Gastroesophageal sphincter (tissue), 3 donors: ENCODE measurements around the gene KANK4.

ENCODE experiments used
- EP300 ChIP-seq: sonication (generic); formaldehyde crosslinking; IDR thresholded peaks from one replicate; pipeline ENCODE4 v1.6.1; 2017; ENCODE audit warnings: antibody characterized with exemption, mild to moderate bottlenecking
- POLR2A ChIP-seq, 2 donors: fragments of 450-650 bp; IDR thresholded peaks; one replicate each; pipeline ENCODE4 v1.6.1; 2017; ENCODE audit warnings: antibody characterized with exemption in 2 of 2, mild to moderate bottlenecking in 2 of 2, moderate library complexity in 1 of 2
- POLR2AphosphoS5 ChIP-seq: sonication (generic); formaldehyde crosslinking; IDR thresholded peaks from one replicate; pipeline ENCODE4 v1.6.1; 2017; ENCODE audit warnings: antibody characterized with exemption
- TF ChIP-seq, protein P1 (sequence below), 4 experiments: fragments of 200-600 bp in 2 of 4; fragments of 450-650 bp in 2 of 4; sonication (generic) in 1 of 4; IDR thresholded peaks; one replicate each; pipeline ENCODE4 v1.5.1; 2017 to 2019; ENCODE audit warnings: antibody characterized with exemption in 4 of 4, mild to moderate bottlenecking in 2 of 4, moderate library complexity in 2 of 4

GRCh38 chr1:62274496-62275485 is 44.4 kb downstream of the KANK4 start:
- TF ChIP-seq, protein P1, sequence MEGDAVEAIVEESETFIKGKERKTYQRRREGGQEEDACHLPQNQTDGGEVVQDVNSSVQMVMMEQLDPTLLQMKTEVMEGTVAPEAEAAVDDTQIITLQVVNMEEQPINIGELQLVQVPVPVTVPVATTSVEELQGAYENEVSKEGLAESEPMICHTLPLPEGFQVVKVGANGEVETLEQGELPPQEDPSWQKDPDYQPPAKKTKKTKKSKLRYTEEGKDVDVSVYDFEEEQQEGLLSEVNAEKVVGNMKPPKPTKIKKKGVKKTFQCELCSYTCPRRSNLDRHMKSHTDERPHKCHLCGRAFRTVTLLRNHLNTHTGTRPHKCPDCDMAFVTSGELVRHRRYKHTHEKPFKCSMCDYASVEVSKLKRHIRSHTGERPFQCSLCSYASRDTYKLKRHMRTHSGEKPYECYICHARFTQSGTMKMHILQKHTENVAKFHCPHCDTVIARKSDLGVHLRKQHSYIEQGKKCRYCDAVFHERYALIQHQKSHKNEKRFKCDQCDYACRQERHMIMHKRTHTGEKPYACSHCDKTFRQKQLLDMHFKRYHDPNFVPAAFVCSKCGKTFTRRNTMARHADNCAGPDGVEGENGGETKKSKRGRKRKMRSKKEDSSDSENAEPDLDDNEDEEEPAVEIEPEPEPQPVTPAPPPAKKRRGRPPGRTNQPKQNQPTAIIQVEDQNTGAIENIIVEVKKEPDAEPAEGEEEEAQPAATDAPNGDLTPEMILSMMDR (IDR thresholded peaks at IDR 0.05), result no peak
- TF ChIP-seq POLR2AphosphoS5 (no peak), EP300 (no peak), POLR2A (IDR thresholded peaks at IDR 0.05) (no peak)
